Epidermal melanocyte (primary cell): ENCODE results near the gene LONRF2.
"Not testable (repeated sequence)": the region's sequence is repeated elsewhere in the genome, so short reads cannot be mapped to it uniquely, and the experiment has no call there.

ENCODE experiments used
- DNase-seq: peaks from one replicate; pipeline ENCODE4 v3.0.0; 2011; ENCODE audit warnings: low spot score; ENCODE audit not compliant: insufficient read length

The LONRF2 gene

DNA sequence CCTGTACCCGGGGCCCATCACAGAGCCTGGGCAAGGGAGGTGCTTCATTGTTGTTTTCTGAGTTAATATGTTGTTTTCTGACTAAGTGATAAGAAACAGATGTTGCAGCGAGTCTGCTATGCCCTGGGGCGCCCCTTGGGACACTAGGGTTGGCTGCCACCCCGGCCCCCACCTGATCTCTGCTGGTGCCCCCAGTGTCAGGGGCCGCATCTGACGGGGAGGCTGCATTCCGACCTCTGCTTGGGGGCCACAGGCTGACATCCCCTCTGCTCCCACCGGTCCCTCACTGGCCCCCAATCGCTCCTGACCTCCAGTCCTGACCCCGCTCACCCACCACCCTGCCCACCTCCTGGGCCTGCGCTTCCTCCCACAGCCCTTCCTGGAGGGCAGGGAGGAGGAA, 65.9 kb downstream of the LONRF2 start:
- DNase-seq, result no peak

GRCh38 chr2:100254646-100255210, 67.6 kb downstream of the LONRF2 start:
- no peak for DNase-seq

DNA sequence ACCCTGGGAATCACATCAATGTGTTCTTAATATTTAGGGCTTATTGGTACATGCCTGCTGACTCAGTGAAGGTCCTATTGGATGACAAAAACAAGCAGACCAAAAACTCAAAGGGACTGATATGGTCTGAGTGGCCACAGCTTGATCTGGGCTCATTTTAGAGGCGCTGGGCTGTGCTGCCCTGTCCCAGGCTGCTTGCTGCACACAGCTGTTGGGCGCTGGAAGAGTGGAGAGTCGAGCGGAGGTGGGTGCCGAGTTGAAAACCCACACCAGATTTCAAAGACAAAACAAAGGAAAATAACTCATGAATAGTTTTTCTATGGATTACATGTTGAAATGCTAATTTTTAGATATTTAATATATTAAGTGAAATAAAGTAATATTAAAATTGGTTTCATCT, 68.5 kb downstream of the LONRF2 start:
- DNase-seq, result no peak

DNA sequence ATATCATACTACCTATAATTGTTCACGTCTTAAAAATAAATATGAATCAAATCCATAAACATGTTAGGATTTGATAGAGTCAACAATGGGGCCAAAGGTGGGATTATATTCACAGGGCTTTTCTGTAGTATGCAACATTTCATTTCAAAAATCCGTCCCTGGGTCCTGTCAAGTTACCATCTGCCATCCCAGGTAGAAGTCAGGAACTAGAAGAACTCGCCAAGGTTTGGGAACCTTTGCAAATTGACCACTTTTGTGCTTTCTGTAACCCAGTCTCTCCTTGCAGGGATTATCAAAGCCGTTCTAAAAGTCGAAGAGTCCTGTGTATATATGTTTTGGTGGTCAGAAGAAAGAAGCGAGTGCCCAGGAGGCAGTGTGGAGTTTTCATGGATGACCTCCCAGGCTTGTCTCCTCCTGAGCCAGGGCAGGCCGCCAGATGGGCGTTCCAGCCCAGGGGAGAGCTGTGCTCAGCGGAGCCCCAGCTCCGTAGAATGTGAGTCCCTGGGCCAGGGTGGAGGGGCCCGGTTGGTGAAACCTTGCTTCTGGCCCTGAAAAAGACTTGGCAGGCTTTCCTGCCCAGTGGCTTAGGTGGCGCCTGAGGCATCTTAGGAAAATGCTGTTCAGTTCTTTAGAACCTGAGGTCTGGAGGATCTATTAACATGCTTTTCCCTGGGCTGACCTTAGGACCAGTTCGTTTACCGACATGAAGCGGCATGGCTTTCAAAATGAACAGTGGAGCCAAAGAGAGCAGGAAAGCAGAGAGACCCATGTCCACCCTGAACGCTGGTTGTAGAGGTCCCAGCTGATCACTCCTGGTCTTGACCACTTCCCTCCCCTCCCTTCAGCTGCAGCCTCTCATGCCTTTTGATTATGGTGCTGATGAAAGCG, 69.2 kb downstream of the LONRF2 start:
- no peak for DNase-seq

DNA sequence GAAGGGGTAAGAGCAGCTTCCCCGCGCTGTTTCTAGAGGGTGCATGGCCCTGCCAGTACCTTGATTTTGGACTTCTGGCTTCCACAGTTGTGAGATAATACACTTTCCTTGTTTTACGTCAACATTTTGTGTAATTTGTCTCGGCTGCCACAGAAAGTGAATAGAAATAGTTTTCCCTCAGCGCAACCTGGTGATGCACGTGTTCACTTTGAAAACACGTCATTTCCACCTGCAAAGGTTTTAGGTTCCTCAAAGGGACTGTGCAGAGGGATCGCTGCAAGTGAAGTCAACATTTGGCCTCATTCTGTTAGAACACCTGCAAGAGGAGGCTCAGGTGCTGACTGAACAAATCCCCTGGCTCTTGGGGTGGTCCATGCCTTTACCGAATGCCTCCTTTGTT, 71.7 kb downstream of the LONRF2 start:
- no peak for DNase-seq

- no peak for DNase-seq
Measured at GRCh38 chr2:100248971-100249370, 73.3 kb downstream of the LONRF2 start.

GRCh38 chr2:100248556-100248955, 73.7 kb downstream of the LONRF2 start:
- DNase-seq, result not testable (repeated sequence)

- DNase-seq, result no peak
Measured at GRCh38 chr2:100248044-100248330, 74.3 kb downstream of the LONRF2 start.

- DNase-seq, result no peak
Measured at GRCh38 chr2:100247256-100248043, 74.9 kb downstream of the LONRF2 start.

GRCh38 chr2:100246163-100247145, 75.8 kb downstream of the LONRF2 start:
- no peak for DNase-seq

GRCh38 chr2:100245681-100246080, 76.6 kb downstream of the LONRF2 start:
- no peak for DNase-seq

- no peak for DNase-seq
Measured at GRCh38 chr2:100244881-100245605, 77.3 kb downstream of the LONRF2 start.

- no peak for DNase-seq
Measured at GRCh38 chr2:100243631-100244030, 78.7 kb downstream of the LONRF2 start.

DNA sequence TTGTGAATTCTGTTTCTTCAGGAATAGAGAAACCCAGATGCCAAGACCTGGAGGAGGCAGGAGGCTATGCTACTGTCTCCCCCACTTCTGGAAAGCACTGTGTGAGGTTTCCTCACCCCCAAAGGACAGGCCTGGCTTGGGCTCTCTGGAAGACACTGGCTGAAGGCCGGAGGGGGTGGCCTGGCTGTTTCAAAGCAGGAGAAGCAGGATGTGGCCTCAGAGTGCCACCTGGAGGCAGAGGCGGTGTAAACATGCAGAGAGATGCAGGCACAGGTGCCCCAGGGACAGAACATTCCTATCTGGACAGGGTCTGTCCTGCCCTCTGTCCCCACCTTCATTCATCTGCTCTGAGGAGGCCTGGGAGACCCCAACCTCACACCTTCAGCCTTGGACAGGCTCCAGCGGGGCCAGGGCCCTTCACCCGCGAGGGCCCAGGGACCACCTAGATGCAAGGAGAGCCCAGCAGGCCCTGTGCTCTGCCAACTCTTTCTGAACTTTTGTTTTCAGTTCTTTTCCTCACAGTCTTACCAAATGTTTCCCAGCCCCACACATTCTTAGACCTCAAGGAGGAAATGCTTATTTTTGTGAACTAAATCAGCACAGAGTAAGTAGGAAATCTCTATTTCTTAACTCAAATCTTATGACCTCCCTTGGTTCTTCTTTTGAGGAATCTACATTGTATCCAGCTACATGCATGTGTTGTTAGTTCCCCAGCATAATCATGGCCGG, 79.2 kb downstream of the LONRF2 start:
- peak; percentile 48 for DNase-seq

GRCh38 chr2:100242476-100242875, 79.8 kb downstream of the LONRF2 start:
- no peak for DNase-seq

GRCh38 chr2:100241236-100241635, 81.1 kb downstream of the LONRF2 start:
- DNase-seq, result no peak

GRCh38 chr2:100240386-100240785, 81.9 kb downstream of the LONRF2 start:
- no peak for DNase-seq

DNA sequence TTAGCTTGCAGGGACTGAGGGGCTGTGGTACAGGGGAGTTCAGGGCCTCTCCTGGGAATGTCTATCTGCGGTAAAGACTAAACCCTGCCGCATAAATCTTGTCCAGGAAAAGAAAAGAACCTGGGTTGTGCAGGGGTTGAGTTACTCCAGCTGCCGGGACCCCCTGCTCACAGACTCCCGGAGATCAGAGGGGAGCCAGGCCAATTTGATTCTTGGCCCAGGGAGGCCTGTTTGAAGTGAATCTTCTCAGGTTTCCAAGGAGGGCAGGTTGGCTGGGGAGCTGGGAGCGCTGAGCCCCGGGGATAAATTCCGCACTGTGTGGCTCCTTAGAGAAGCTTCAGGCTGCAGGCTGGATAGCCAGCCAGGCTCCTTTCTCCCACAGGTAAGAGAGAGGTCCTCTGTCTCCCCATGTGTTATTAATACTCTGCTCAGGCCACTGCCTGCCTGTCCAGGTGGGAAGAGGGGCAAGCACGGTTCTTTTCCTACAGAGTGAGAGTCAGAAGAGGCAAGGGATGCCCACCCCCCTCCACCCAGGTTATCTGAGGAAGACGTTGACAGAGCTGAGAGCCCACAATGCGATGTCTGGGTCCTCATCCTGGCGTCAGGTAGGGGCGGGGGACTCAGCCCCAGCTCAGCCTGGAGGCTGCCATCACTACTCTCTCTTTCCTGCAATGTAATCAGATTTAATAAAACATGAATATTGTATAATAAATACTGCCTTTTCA, 82.7 kb downstream of the LONRF2 start:
- no peak for DNase-seq

GRCh38 chr2:100238471-100238870, 83.8 kb downstream of the LONRF2 start:
- no peak for DNase-seq
